Upper lobe of right lung (tissue), 1 donor: ENCODE measurements around the gene POLR3B. TPM values are rescaled to one million over a fixed set of nuclear protein-coding genes. Genes with fewer than 3 reads are reported as not detected.

Experiments used
- ATAC-seq: fragments of 200-7000 bp; cut with Tn5 transposase; one replicate; pipeline ENCODE4 v1.9.1; 2020; ENCODE audit warnings: mild to moderate bottlenecking, moderate library complexity
- DNase-seq: peaks from one replicate; pipeline ENCODE4 v3.0.0-alpha.2; 2020
- H3K27ac ChIP-seq: fragments of 200-600 bp; one replicate; pipeline ENCODE4 v1.8.0; 2022
- H3K27me3 ChIP-seq: fragments of 200-600 bp; one replicate; pipeline ENCODE4 v1.8.0; 2022; ENCODE audit warnings: mild to moderate bottlenecking
- H3K36me3 ChIP-seq: fragments of 200-600 bp; one replicate; pipeline ENCODE4 v1.8.0; 2022
- H3K4me1 ChIP-seq: fragments of 200-600 bp; one replicate; pipeline ENCODE4 v1.8.0; 2022
- H3K4me3 ChIP-seq: fragments of 200-600 bp; one replicate; pipeline ENCODE4 v1.8.0; 2022; ENCODE audit warnings: mild to moderate bottlenecking
- H3K9me3 ChIP-seq: fragments of 200-600 bp; one replicate; pipeline ENCODE4 v1.8.0; 2022
- CTCF ChIP-seq: fragments of 200-600 bp; IDR thresholded peaks from one replicate; pipeline ENCODE4 v1.8.0; 2022; ENCODE audit warnings: antibody characterized with exemption
- intact Hi-C: fragments of 100-400 bp; cut with DNase I; formaldehyde crosslinking; loops from one replicate; pipeline ENCODE4 v1.11.0; 2022
- total RNA-seq: library from RNA; stranded (reverse); fragmentation: NEBNext Ultra II Directional; extraction: Animal tissue kit (Norgen Biotek cat#: 25700); gene quantifications from one replicate; pipeline ENCODE4 v1.2.1, GENCODE V29; 2021
- donor health status: DM: no; HTN: yes; CAD: no; lungs with severe emphysema.

POLR3B gene
- total RNA-seq, 1 donor from 2014 or later: 11.3 TPM

DNA sequence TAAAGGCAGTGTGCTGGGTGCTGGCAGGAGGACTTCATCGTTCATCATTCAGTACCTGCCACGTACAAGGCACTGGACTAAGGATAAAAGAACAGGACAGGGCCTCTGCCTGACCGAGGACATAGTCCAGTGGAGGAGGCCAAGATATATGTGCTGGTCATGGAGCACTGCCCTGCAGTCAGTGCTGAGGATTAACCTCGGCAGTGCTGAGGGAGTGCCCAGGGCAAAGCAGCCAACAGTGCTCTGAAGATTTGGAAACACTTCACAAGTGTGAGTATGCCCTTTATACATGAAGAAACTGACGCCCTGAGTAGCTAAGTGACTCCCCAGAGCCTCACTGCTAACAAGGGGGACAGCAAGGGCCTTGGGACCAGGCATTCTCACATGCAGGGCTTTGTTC is 153.8 kb downstream of the POLR3B start:
- Histone ChIP-seq H3K4me1 (no peaks in the 10 kb centered on the region), H3K9me3 (no peaks in the 10 kb centered on the region), H3K27ac (no peak overlapping the region), H3K4me3 (no peak overlapping the region), H3K27me3 (no peaks in the 10 kb centered on the region), H3K36me3 (peaks cover 36% of the 10 kb centered on the region)
- ATAC-seq (peak; percentile 43), DNase-seq (no peak)
- TF ChIP-seq CTCF: no peak
- intact Hi-C loops: no loop called here

GRCh38 chr12:106517314-106517713 is 159.8 kb downstream of the POLR3B start:
- Histone ChIP-seq H3K9me3 (no peaks in the 10 kb centered on the region), H3K27ac (no peak overlapping the region), H3K27me3 (no peaks in the 10 kb centered on the region), H3K36me3 (no peaks in the 10 kb centered on the region), H3K4me1 (no peaks in the 10 kb centered on the region), H3K4me3 (no peak overlapping the region)
- intact Hi-C loops: no loop called here
- no peak for TF ChIP-seq CTCF
- no peak for DNase-seq
- no peak for ATAC-seq

DNA sequence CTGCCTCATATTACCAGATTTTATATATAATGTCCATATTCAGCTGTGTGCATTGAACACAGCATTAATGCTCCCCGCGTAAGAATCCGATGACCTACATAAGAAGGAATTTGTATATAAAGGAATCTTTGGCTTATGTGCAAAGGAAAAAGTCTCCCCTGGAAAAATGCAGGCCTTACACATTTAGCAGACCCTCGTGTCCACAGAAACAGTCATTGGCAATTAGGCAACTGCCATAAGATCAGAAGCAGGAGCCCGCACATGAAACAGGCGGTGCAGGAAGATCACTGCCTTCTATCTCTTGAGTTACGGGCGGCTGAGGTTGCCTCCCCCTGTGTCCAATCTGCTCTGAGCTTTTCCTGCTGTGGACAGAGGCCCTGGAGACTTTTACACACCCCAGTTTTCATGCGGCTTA is 162.1 kb downstream of the POLR3B start:
- Histone ChIP-seq H3K27me3 (no peaks in the 10 kb centered on the region), H3K4me3 (no peak overlapping the region), H3K27ac (no peak overlapping the region), H3K9me3 (no peaks in the 10 kb centered on the region), H3K36me3 (no peaks in the 10 kb centered on the region), H3K4me1 (no peaks in the 10 kb centered on the region)
- ATAC-seq (no peak), DNase-seq (no peak)
- intact Hi-C loops: no loop called here
- no peak for TF ChIP-seq CTCF

- no peaks in the 10 kb centered on the region for H3K36me3 ChIP-seq
These were observed 164.4 kb downstream of the POLR3B start for GRCh38 chr12:106521901-106522300.

GRCh38 chr12:106522708-106523107 is 165.2 kb downstream of the POLR3B start:
- ATAC-seq: peak; percentile 70

More at GRCh38 chr12:106521901-106522300, 164.4 kb downstream of the POLR3B start:
- Histone ChIP-seq H3K4me3 (no peak overlapping the region), H3K9me3 (no peaks in the 10 kb centered on the region), H3K27ac (no peak overlapping the region), H3K4me1 (no peaks in the 10 kb centered on the region), H3K27me3 (no peaks in the 10 kb centered on the region)
- no peak for TF ChIP-seq CTCF
- intact Hi-C loops: no loop called here
- no peak for ATAC-seq
- no peak for DNase-seq

More at GRCh38 chr12:106522708-106523107, 165.2 kb downstream of the POLR3B start:
- no peaks in the 10 kb centered on the region for H3K36me3 ChIP-seq
- H3K9me3 ChIP-seq: no peaks in the 10 kb centered on the region
- no peaks in the 10 kb centered on the region for H3K4me1 ChIP-seq
- DNase-seq: no peak
- H3K4me3 ChIP-seq: no peak overlapping the region
- no peaks in the 10 kb centered on the region for H3K27me3 ChIP-seq
- intact Hi-C loops: no loop called here
- H3K27ac ChIP-seq: no peak overlapping the region
- TF ChIP-seq CTCF: no peak
